Keratinocyte (primary cell): ENCODE data around the gene EEF1AKMT2. TPM values are rescaled to one million over a fixed set of nuclear protein-coding genes. Genes with fewer than 3 reads are reported as not detected.
"Not testable (repeated sequence)": the region's sequence is repeated elsewhere in the genome, so short reads cannot be mapped to it uniquely, and the experiment has no call there.

Experiments used
- DNase-seq: peaks from one replicate; pipeline ENCODE4 v3.0.0-alpha.2; 2011; ENCODE audit warnings: low read depth, missing footprints, low spot score
- FAIRE-seq: peaks from 2 replicates; lab custom pipeline; 2011; peaks lifted over from hg19 to GRCh38; lab: Jason Lieb, UNC
- H2AFZ ChIP-seq: 2 replicates; pipeline ENCODE4 v1.6.0; 2012; ENCODE audit warnings: low read length, control low read depth, inconsistent platforms; ENCODE audit not compliant: control insufficient read depth
- H3K27ac ChIP-seq: 2 replicates; pipeline ENCODE4 v1.5.1; 2011; ENCODE audit warnings: low read length; ENCODE audit not compliant: control insufficient read depth, insufficient read depth
- H3K27me3 ChIP-seq: 3 replicates; pipeline ENCODE4 v1.6.0; 2011; ENCODE audit warnings: low read length; ENCODE audit not compliant: control insufficient read depth, insufficient read depth; ENCODE audit errors: extremely low read depth
- H3K36me3 ChIP-seq, 2 experiments: 2 replicates in 1 of 2; 3 replicates in 1 of 2; pipeline ENCODE4 v1.5.1; 2011; ENCODE audit warnings: low read length in 2 of 2, mild to moderate bottlenecking in 1 of 2; ENCODE audit not compliant: control insufficient read depth in 2 of 2, insufficient read depth in 2 of 2; ENCODE audit errors: extremely low read depth in 1 of 2
- H3K4me1 ChIP-seq: 3 replicates; pipeline ENCODE4 v1.5.1; 2011; ENCODE audit warnings: low read length; ENCODE audit not compliant: control insufficient read depth, insufficient read depth; ENCODE audit errors: extremely low read depth
- H3K4me2 ChIP-seq: 3 replicates; pipeline ENCODE4 v1.6.0; 2011; ENCODE audit warnings: low read depth, low read length; ENCODE audit not compliant: control insufficient read depth, insufficient read depth; ENCODE audit errors: extremely low read depth
- H3K4me3 ChIP-seq, 3 experiments: fragments of 200-600 bp in 1 of 3; sonication (generic) in 1 of 3; 2 replicates in 2 of 3; 3 replicates in 1 of 3; pipeline ENCODE4 v1.5.1; 2011 to 2016; ENCODE audit warnings: low read length in 3 of 3, mild to moderate bottlenecking in 3 of 3, control low read depth in 2 of 3, inconsistent platforms in 1 of 3, low read depth in 1 of 3, mixed read lengths in 1 of 3, mixed run types in 1 of 3, moderate library complexity in 1 of 3; ENCODE audit not compliant: control insufficient read depth in 2 of 3, insufficient read depth in 2 of 3; ENCODE audit errors: extremely low read depth in 1 of 3
- H3K79me2 ChIP-seq: 2 replicates; pipeline ENCODE4 v1.6.0; 2012; ENCODE audit warnings: low read length; ENCODE audit not compliant: control insufficient read depth, insufficient read depth
- H3K9ac ChIP-seq: 3 replicates; pipeline ENCODE4 v1.6.0; 2011; ENCODE audit warnings: low read length; ENCODE audit not compliant: control insufficient read depth, insufficient read depth; ENCODE audit errors: extremely low read depth
- H3K9me1 ChIP-seq: 3 replicates; pipeline ENCODE4 v1.6.0; 2011; ENCODE audit warnings: low read length; ENCODE audit not compliant: control insufficient read depth, insufficient read depth; ENCODE audit errors: extremely low read depth
- H3K9me3 ChIP-seq: 2 replicates; pipeline ENCODE4 v1.5.1; 2012; ENCODE audit warnings: low read depth, low read length; ENCODE audit not compliant: control insufficient read depth
- H4K20me1 ChIP-seq: 3 replicates; pipeline ENCODE4 v1.6.0; 2011; ENCODE audit warnings: low read length; ENCODE audit not compliant: control insufficient read depth, insufficient read depth; ENCODE audit errors: extremely low read depth
- EZH2 ChIP-seq: IDR thresholded peaks from one replicate; pipeline ENCODE4 v1.6.1; 2012; ENCODE audit warnings: inconsistent platforms, mild to moderate bottlenecking, low read length, moderate library complexity
- dilution Hi-C: fragments of 300-500 bp; cut with MboI; formaldehyde crosslinking; loops from one replicate; pipeline ENCODE4 v1.7.0; 2020; ENCODE audit warnings: low sequenced_read_pairs; ENCODE audit not compliant: extremely low pct_ligation_motif_present
- polyA plus RNA-seq, 5 experiments: library from polyadenylated mRNA; depleted of rRNA in 3 of 5; stranded (reverse) in 3 of 5; stranded (forward) in 1 of 5; unstranded in 1 of 5; fragments of >200 nt; gene quantifications; 1 replicate in 1 of 5; 2 replicates in 3 of 5; 3 replicates in 1 of 5; pipeline versions ENCODE4 v1.2.1 to v1.2.3, GENCODE V29; 2011 to 2012; ENCODE audit warnings: missing spikeins in 2 of 5, low read depth in 1 of 5, low replicate concordance in 1 of 5
- TF ChIP-seq, protein P1 (sequence below), 3 experiments: IDR thresholded peaks in 1 of 3; conservative IDR thresholded peaks in 1 of 3; optimal IDR thresholded peaks in 1 of 3; 2 replicates in 2 of 3; 3 replicates in 1 of 3; pipeline versions ENCODE3 to v1.5.1; 2011; ENCODE audit warnings: low read length in 3 of 3, mild to moderate bottlenecking in 3 of 3, moderate library complexity in 2 of 3, control low read depth in 1 of 3, inconsistent platforms in 1 of 3; ENCODE audit not compliant: insufficient read depth in 2 of 3; ENCODE audit errors: extremely low read depth in 1 of 3

The EEF1AKMT2 gene
- polyA plus RNA-seq, 1 donor (not counting 4 experiments of a cell fraction or from before 2014, with no cell fraction given), result 19.1 TPM

DNA sequence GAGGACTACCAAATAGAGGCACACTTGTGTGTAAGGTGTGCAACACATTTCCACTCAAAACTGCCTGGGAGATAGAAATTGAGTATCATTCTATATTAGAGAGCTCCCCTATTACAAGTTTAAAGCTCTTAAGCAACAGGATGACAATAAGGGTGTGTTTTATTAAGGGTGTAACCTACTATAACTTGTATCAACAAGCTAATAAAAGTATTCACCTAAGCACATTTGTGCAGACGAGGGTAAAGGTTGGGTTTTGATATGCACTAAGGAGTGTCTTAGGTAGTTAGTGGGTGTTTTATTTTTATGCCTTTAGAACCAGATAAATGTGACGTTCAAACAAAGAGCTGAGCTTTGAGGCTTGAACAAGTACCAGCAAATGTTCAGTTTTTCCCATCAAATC is 44.7 kb downstream of the EEF1AKMT2 start:
- peak overlapping the region; percentile 26 for H3K9ac ChIP-seq
- H3K9me1 ChIP-seq, result no peaks in the 10 kb centered on the region
- TF ChIP-seq EZH2, result no peak
- peaks cover 10% of the 10 kb centered on the region for H3K79me2 ChIP-seq
- H2AFZ ChIP-seq, result no peak overlapping the region
- no peak overlapping the region for H3K4me3 ChIP-seq
- peak overlapping the region; percentile 65 for H3K4me2 ChIP-seq
- H3K9me3 ChIP-seq, result no peaks in the 10 kb centered on the region
- peaks cover 44% of the 10 kb centered on the region for H3K4me1 ChIP-seq
- dilution Hi-C loops, result no loop called here
- FAIRE-seq (no peak), DNase-seq (no peak)
- H4K20me1 ChIP-seq, result no peaks in the 10 kb centered on the region
- no peaks in the 10 kb centered on the region for H3K27me3 ChIP-seq
- H3K27ac ChIP-seq, result peak overlapping the region; percentile 77
- peaks cover 0 to 4% of the 10 kb centered on the region in 2 experiments for H3K36me3 ChIP-seq

DNA sequence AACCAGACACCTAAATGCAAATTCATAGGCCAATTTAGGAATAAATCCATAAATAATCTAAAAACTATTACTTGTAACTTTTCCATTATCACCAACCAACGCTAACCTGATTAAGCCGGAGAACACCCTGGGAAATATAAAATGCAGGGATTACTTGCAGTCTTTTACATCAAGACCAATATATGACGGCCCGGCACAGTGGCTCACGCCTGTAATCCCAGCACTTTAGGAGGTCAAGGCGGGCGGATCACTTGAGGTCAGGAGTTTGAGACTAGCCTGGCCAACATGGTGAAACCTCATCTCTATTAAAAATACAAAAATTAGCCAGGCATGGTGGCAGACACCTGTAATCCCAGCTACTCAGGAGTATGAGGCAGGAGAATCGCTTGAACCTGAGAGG is 45.2 kb downstream of the EEF1AKMT2 start:
- peak overlapping the region; percentile 65 for H3K4me2 ChIP-seq
- H3K4me1 ChIP-seq, result peaks cover 50% of the 10 kb centered on the region
- DNase-seq, FAIRE-seq, H4K20me1 ChIP-seq, H3K27me3 ChIP-seq, dilution Hi-C loops, H3K4me3 ChIP-seq, H2AFZ ChIP-seq, H3K9me1 ChIP-seq, H3K9me3 ChIP-seq, H3K36me3 ChIP-seq: not testable (repeated sequence)
- peak overlapping the region; percentile 26 for H3K9ac ChIP-seq
- H3K27ac ChIP-seq, result peak overlapping the region; percentile 77
- peaks cover 14% of the 10 kb centered on the region for H3K79me2 ChIP-seq

DNA sequence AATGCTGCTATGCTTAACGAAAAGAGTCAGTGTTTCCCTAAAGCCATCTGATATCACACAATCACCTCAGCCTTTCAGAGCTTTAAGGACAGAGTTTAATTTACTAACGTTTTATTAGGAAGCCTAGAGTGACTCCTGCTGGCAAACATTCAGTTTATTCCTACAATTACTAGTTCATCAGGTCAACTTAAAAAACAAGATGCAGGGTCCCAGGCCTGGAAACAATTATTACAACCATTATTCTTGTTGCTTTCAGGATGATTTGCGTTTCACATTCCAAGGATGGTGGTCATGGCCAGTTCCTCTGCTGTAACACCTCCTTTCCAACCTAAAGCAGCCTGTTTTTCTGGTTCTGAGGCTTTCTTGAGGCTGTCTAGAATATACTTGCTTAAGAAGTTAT is 46.0 kb downstream of the EEF1AKMT2 start:
- peaks cover 15% of the 10 kb centered on the region for H3K79me2 ChIP-seq
- peaks cover 0 to 4% of the 10 kb centered on the region in 2 experiments for H3K36me3 ChIP-seq
- no peaks in the 10 kb centered on the region for H4K20me1 ChIP-seq
- H3K9me1 ChIP-seq, result no peaks in the 10 kb centered on the region
- dilution Hi-C loops, result no loop called here
- H2AFZ ChIP-seq, result no peak overlapping the region
- FAIRE-seq (peak; percentile 76), DNase-seq (no peak)
- H3K4me3 ChIP-seq, result no peak overlapping the region
- H3K9me3 ChIP-seq, result no peaks in the 10 kb centered on the region
- peak overlapping the region; percentile 45 for H3K4me2 ChIP-seq
- H3K27ac ChIP-seq, result peak overlapping the region; percentile 77
- H3K27me3 ChIP-seq, result no peaks in the 10 kb centered on the region
- TF ChIP-seq, protein P1, sequence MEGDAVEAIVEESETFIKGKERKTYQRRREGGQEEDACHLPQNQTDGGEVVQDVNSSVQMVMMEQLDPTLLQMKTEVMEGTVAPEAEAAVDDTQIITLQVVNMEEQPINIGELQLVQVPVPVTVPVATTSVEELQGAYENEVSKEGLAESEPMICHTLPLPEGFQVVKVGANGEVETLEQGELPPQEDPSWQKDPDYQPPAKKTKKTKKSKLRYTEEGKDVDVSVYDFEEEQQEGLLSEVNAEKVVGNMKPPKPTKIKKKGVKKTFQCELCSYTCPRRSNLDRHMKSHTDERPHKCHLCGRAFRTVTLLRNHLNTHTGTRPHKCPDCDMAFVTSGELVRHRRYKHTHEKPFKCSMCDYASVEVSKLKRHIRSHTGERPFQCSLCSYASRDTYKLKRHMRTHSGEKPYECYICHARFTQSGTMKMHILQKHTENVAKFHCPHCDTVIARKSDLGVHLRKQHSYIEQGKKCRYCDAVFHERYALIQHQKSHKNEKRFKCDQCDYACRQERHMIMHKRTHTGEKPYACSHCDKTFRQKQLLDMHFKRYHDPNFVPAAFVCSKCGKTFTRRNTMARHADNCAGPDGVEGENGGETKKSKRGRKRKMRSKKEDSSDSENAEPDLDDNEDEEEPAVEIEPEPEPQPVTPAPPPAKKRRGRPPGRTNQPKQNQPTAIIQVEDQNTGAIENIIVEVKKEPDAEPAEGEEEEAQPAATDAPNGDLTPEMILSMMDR (optimal IDR thresholded peaks at IDR 0.05 in 1 of 3, IDR thresholded peaks at IDR 0.05 in 1 of 3, conservative IDR thresholded peaks at IDR 0.05 in 1 of 3; ENCODE audit: extremely low read depth in 1 of 3, insufficient read depth in 2 of 3, low read length in 3 of 3), result peak in 1 of 3 experiments; percentile 42
- no peak for TF ChIP-seq EZH2
- peaks cover 57% of the 10 kb centered on the region for H3K4me1 ChIP-seq
- H3K9ac ChIP-seq, result peak overlapping the region; percentile 4
